K562 (cell line): ENCODE data around the gene UBAP2.
"Not testable (repeated sequence)": the region's sequence is repeated elsewhere in the genome, so short reads cannot be mapped to it uniquely, and the experiment has no call there.

Source experiments
- ERF ChIP-seq: fragments of 450-650 bp; formaldehyde crosslinking; IDR thresholded peaks from 2 replicates; pipeline ENCODE4 v1.4.0; 2020; ENCODE audit warnings: mild to moderate bottlenecking, mixed read lengths
- GTF2F1 ChIP-seq: IDR thresholded peaks from 2 replicates; pipeline ENCODE4 v1.6.1; 2011; ENCODE audit warnings: low read depth, low read length, improper control_type of control experiment
- RBBP5 ChIP-seq: fragments of 200-600 bp; sonication (generic); IDR thresholded peaks from 2 replicates; pipeline ENCODE4 v1.6.1; 2012; ENCODE audit warnings: borderline replicate concordance, mild to moderate bottlenecking, low read length, control low read depth, inconsistent platforms; ENCODE audit not compliant: insufficient read depth, poor library complexity, severe bottlenecking
- TARDBP ChIP-seq: fragments of 450-650 bp; IDR thresholded peaks from 2 replicates; pipeline ENCODE4 v1.6.1; 2016
- ZC3H8 ChIP-seq: fragments of 450-650 bp; IDR thresholded peaks from 2 replicates; pipeline ENCODE4 v1.6.1; 2017
- ZKSCAN1 ChIP-seq: fragments of 150-350 bp; IDR thresholded peaks from 2 replicates; pipeline ENCODE4 v1.6.1; 2016; ENCODE audit warnings: low read depth, low read length
- ZNF324 ChIP-seq: fragments of 250-450 bp; sonication (Bioruptor Pico); IDR thresholded peaks from 2 replicates; pipeline ENCODE4 v1.4.0; 2020; ENCODE audit warnings: mild to moderate bottlenecking
- TF ChIP-seq, protein P1 (sequence below), 2 experiments: fragments of 200-800 bp in 1 of 2; sonication (Bioruptor generic) in 1 of 2; sonication (generic) in 1 of 2; formaldehyde crosslinking in 1 of 2; IDR thresholded peaks in 1 of 2; conservative IDR thresholded peaks in 1 of 2; 2 replicates each; pipeline versions ENCODE4 v1.5.0 to v1.6.1; 2016 to 2020; ENCODE audit warnings: missing compliant biosample characterization in 1 of 2, missing genetic modification characterization in 1 of 2, missing genetic modification reagents in 1 of 2

DNA sequence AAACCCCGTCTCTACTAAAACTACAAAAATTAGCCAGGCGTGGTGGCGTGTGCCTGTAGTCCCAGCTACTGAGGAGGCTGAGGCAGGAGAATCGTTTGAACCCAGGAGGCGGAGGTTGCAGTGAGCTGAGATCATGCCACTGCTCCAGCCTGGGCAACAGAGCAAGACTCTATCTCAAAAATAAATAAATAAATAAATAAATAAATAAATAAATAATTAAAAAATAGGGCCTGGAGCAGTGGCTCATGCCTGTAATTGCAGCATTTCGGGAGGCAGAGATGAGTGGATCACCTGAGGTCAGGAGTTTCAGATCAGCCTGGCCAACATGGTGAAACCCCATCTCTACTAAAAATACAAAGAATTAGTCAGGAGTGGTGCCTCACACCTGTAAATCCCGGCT is 86.2 kb downstream of the UBAP2 start:
- TF ChIP-seq TARDBP; ZKSCAN1; RBBP5; GTF2F1; ZC3H8; ERF (CRISPR knock-in tag); ZNF324 (CRISPR knock-in tag): not testable (repeated sequence)
- TF ChIP-seq, protein P1, sequence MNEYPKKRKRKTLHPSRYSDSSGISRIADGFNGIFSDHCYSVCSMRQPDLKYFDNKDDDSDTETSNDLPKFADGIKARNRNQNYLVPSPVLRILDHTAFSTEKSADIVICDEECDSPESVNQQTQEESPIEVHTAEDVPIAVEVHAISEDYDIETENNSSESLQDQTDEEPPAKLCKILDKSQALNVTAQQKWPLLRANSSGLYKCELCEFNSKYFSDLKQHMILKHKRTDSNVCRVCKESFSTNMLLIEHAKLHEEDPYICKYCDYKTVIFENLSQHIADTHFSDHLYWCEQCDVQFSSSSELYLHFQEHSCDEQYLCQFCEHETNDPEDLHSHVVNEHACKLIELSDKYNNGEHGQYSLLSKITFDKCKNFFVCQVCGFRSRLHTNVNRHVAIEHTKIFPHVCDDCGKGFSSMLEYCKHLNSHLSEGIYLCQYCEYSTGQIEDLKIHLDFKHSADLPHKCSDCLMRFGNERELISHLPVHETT (CRISPR knock-in tag; conservative IDR thresholded peaks at IDR 0.05 in 1 of 2, IDR thresholded peaks at IDR 0.05 in 1 of 2), result not testable (repeated sequence)
